B cell (primary cell): ENCODE measurements around the gene RNF10. TPM values are rescaled to one million over a fixed set of nuclear protein-coding genes. Genes with fewer than 3 reads are reported as not detected.

Experiments
- ATAC-seq: fragments of 200-7000 bp; cut with Tn5 transposase; one replicate; pipeline ENCODE4 v1.10.0; 2021; ENCODE audit warnings: low read depth, mild to moderate bottlenecking, moderate number of reproducible peaks, moderate library complexity
- CTCF ChIA-PET: fragments of 350-600 bp; sonication (Branson Sonifier 250); formaldehyde crosslinking; loops from one replicate; lab custom pipeline; 2021; ENCODE audit warnings: antibody characterized with exemption, inconsistent platforms; lab: Charles Lee
- POLR2A ChIA-PET: fragments of 350-600 bp; sonication (Branson Sonifier 250); formaldehyde crosslinking; loops from one replicate; lab custom pipeline; 2021; ENCODE audit warnings: antibody characterized with exemption; lab: Charles Lee
- DNase-seq: peaks from one replicate; pipeline ENCODE4 v3.0.0; 2013
- H2AFZ ChIP-seq: 2 replicates; pipeline ENCODE4 v1.6.1; 2012; ENCODE audit warnings: mild to moderate bottlenecking, low read depth, low read length; ENCODE audit not compliant: insufficient read depth, poor library complexity, severe bottlenecking
- H3K27ac ChIP-seq, 2 donors: 1 replicate in 1 of 2; 2 replicates in 1 of 2; pipeline ENCODE4 v1.5.1; 2012 to 2013; ENCODE audit warnings: low read length in 2 of 2, mild to moderate bottlenecking in 2 of 2, moderate library complexity in 1 of 2
- H3K27me3 ChIP-seq, 4 experiments: fragments of 200-600 bp in 1 of 4; sonication (generic) in 1 of 4; replicated peaks in 1 of 4; 1 replicate in 2 of 4; 2 replicates in 2 of 4; pipeline versions ENCODE4 v1.6.1 to v1.7.0; 2013 to 2016; ENCODE audit warnings: low read length in 3 of 4, mild to moderate bottlenecking in 2 of 4, mixed read lengths in 1 of 4, moderate library complexity in 1 of 4; ENCODE audit not compliant: insufficient read depth in 4 of 4, control insufficient read depth in 3 of 4; ENCODE audit errors: control extremely low read depth in 1 of 4
- H3K36me3 ChIP-seq, 2 experiments: replicated peaks in 1 of 2; 1 replicate in 1 of 2; 2 replicates in 1 of 2; pipeline versions ENCODE4 v1.6.1 to v1.7.1; 2013; ENCODE audit warnings: low read length in 1 of 2; ENCODE audit not compliant: insufficient read depth in 2 of 2, control insufficient read depth in 1 of 2; ENCODE audit errors: control extremely low read depth in 1 of 2, extremely low read depth in 1 of 2
- H3K4me1 ChIP-seq, 2 donors: fragments of 200-600 bp in 1 of 2; sonication (generic) in 1 of 2; 1 replicate in 1 of 2; 2 replicates in 1 of 2; pipeline versions ENCODE4 v1.5.1 to v1.6.1; 2013 to 2017; ENCODE audit warnings: low read length in 2 of 2; ENCODE audit not compliant: control insufficient read depth in 2 of 2, insufficient read depth in 2 of 2
- H3K4me2 ChIP-seq: replicated peaks from 2 replicates; pipeline ENCODE3; 2012; ENCODE audit warnings: mild to moderate bottlenecking, low read depth, low read length; ENCODE audit not compliant: poor library complexity, severe bottlenecking
- H3K4me3 ChIP-seq, 5 experiments: fragments of 200-600 bp in 1 of 5; sonication (generic) in 1 of 5; 1 replicate in 3 of 5; 2 replicates in 2 of 5; pipeline versions ENCODE4 v1.5.1 to v1.7.0; 2011 to 2016; ENCODE audit warnings: low read length in 4 of 5, mild to moderate bottlenecking in 4 of 5, low read depth in 2 of 5, control low read depth in 1 of 5, moderate library complexity in 1 of 5; ENCODE audit not compliant: insufficient read depth in 1 of 5; ENCODE audit errors: control extremely low read depth in 1 of 5, extremely low read depth in 1 of 5
- H3K79me2 ChIP-seq: fragments of 200-600 bp; sonication (generic); one replicate; pipeline ENCODE4 v1.6.0; 2016; ENCODE audit warnings: low read length; ENCODE audit not compliant: control insufficient read depth, insufficient read depth
- H3K9ac ChIP-seq: fragments of 200-600 bp; sonication (generic); 2 replicates; pipeline ENCODE4 v1.6.1; 2017; ENCODE audit warnings: mild to moderate bottlenecking, low read length, moderate library complexity
- H3K9me3 ChIP-seq, 3 donors: one replicate each; pipeline versions ENCODE4 v1.6.1 to v1.7.1; 2013; ENCODE audit warnings: low read length in 2 of 3; ENCODE audit not compliant: control insufficient read depth in 2 of 3, insufficient read depth in 1 of 3; ENCODE audit errors: control extremely low read depth in 1 of 3
- H4K20me1 ChIP-seq: 2 replicates; pipeline ENCODE4 v1.6.0; 2012; ENCODE audit warnings: mild to moderate bottlenecking, low read length; ENCODE audit not compliant: insufficient read depth, control insufficient read depth, poor library complexity, severe bottlenecking
- H3K27ac Mint-ChIP-seq: one replicate; pipeline ENCODE4 v1.8.0; 2021; ENCODE audit warnings: mixed read lengths
- H3K27me3 Mint-ChIP-seq: one replicate; pipeline ENCODE4 v1.8.0; 2021; ENCODE audit warnings: mixed read lengths
- H3K4me1 Mint-ChIP-seq: one replicate; pipeline ENCODE4 v1.8.0; 2021; ENCODE audit warnings: mixed read lengths
- H3K4me3 Mint-ChIP-seq: one replicate; pipeline ENCODE4 v1.8.0; 2021; ENCODE audit warnings: mixed read lengths
- H3K9me3 Mint-ChIP-seq: one replicate; pipeline ENCODE4 v1.8.0; 2022; ENCODE audit warnings: mixed read lengths; ENCODE audit not compliant: insufficient read depth
- EZH2 ChIP-seq: IDR thresholded peaks from 2 replicates; pipeline ENCODE4 v1.6.1; 2012; ENCODE audit warnings: borderline replicate concordance, low read depth, mild to moderate bottlenecking, moderate library complexity, low read length; ENCODE audit not compliant: insufficient read depth, poor library complexity, severe bottlenecking
- WGBS: methylation state at CpG from one replicate; pipeline ENCODE4 v1.1.5; 2013; ENCODE audit warnings: missing lambda C conversion rate; ENCODE audit not compliant: insufficient coverage; 5-methylcytosine and 5-hydroxymethylcytosine counted together
- intact Hi-C: fragments of 100-400 bp; cut with micrococcal nuclease; formaldehyde crosslinking; loops from one replicate; pipeline ENCODE4 v1.10.0; 2022
- polyA plus RNA-seq: library from polyadenylated mRNA; depleted of rRNA; stranded (reverse); fragments of >200 nt; gene quantifications from 2 replicates; pipeline ENCODE4 v1.2.3, GENCODE V29; 2012
- total RNA-seq, 2 donors: library from RNA; stranded (reverse); fragments of 120-200 nt in 1 of 2; gene quantifications; 1 replicate in 1 of 2; 2 replicates in 1 of 2; pipeline versions ENCODE4 v1.2.3 to v1.2.4, GENCODE V29; 2013 to 2022
- TF ChIP-seq, protein P1 (sequence below): fragments of 200-600 bp; IDR thresholded peaks from one replicate; pipeline ENCODE4 v1.8.0; 2022; ENCODE audit warnings: antibody characterized with exemption, mild to moderate bottlenecking

Gene RNF10
- total and polyA plus RNA-seq, 2 donors (not counting 1 experiment from before 2014, with no cell fraction given) = 163 to 236 TPM

DNA sequence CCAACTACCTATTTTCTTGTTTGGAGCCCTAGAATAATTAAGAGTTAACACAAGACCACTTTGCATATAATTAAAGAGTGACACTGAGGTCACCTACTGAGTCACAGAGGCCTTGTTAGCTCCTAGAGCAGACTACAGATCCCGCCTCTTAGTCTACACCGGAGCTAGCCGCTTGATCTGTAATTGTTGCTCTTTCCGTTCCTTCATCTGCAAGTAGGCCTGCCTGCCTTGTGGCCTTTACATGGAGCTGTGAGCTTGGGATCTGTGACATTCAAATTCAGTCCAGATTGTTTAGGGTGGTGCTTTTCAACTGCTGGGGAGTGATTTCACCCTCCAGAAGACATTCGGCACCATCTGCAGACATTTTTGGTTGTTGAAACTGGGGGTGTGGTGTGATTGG, 43.8 kb upstream of the RNF10 start:
- DNase-seq (no peak), ATAC-seq (no peak)
- ChIA-PET POLR2A (no interaction called here), CTCF (interaction anchor here (1.7 kb wide), 1 partner anchor 22 kb away, joined by 4 read pairs; no protein-coding TSS in a partner anchor)
- WGBS = 100% methylated on average over 1 of the region's 5 CpGs
- H3K36me3 ChIP-seq = no peaks in the 10 kb centered on the region
- no peaks in the 10 kb centered on the region for H3K27me3 ChIP-seq
- Mint-ChIP-seq H3K27ac (no peak overlapping the region), H3K9me3 (no peaks in the 10 kb centered on the region), H3K4me1 (peaks cover 9% of the 10 kb centered on the region), H3K4me3 (no peak overlapping the region), H3K27me3 (no peaks in the 10 kb centered on the region)
- no peak overlapping the region for H3K27ac ChIP-seq
- intact Hi-C loops = no loop called here
- peaks cover 5% of the 10 kb centered on the region for H3K79me2 ChIP-seq
- H2AFZ ChIP-seq = no peak overlapping the region
- TF ChIP-seq EZH2 = no peak
- TF ChIP-seq, protein P1, sequence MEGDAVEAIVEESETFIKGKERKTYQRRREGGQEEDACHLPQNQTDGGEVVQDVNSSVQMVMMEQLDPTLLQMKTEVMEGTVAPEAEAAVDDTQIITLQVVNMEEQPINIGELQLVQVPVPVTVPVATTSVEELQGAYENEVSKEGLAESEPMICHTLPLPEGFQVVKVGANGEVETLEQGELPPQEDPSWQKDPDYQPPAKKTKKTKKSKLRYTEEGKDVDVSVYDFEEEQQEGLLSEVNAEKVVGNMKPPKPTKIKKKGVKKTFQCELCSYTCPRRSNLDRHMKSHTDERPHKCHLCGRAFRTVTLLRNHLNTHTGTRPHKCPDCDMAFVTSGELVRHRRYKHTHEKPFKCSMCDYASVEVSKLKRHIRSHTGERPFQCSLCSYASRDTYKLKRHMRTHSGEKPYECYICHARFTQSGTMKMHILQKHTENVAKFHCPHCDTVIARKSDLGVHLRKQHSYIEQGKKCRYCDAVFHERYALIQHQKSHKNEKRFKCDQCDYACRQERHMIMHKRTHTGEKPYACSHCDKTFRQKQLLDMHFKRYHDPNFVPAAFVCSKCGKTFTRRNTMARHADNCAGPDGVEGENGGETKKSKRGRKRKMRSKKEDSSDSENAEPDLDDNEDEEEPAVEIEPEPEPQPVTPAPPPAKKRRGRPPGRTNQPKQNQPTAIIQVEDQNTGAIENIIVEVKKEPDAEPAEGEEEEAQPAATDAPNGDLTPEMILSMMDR = no peak
- H3K9me3 ChIP-seq = no peaks in the 10 kb centered on the region
- no peaks in the 10 kb centered on the region for H4K20me1 ChIP-seq
- no peak overlapping the region for H3K4me3 ChIP-seq
- H3K9ac ChIP-seq = no peak overlapping the region
- peaks cover 4 to 5% of the 10 kb centered on the region in 2 donors for H3K4me1 ChIP-seq
- H3K4me2 ChIP-seq = no peak overlapping the region

- Histone ChIP-seq H3K4me3 (no peak overlapping the region), H3K4me2 (no peak overlapping the region), H3K27me3 (no peaks in the 10 kb centered on the region), H4K20me1 (no peaks in the 10 kb centered on the region), H3K27ac (no peak overlapping the region), H3K9me3 (no peaks in the 10 kb centered on the region), H2AFZ (no peak overlapping the region), H3K9ac (no peak overlapping the region), H3K79me2 (peaks cover 7% of the 10 kb centered on the region), H3K4me1 (peaks cover 6% of the 10 kb centered on the region in 2 donors), H3K36me3 (no peaks in the 10 kb centered on the region)
- peaks cover 13% of the 10 kb centered on the region for H3K4me1 Mint-ChIP-seq
- intact Hi-C loops = no loop called here
- ATAC-seq = no peak
- WGBS = 100% methylated on average over 1 of the region's 2 CpGs
- CTCF ChIA-PET = interaction anchor here (1.7 kb wide), 1 partner anchor 23 kb away, joined by 4 read pairs; no protein-coding TSS in a partner anchor
- POLR2A ChIA-PET = no interaction called here
- no peaks in the 10 kb centered on the region for H3K27me3 Mint-ChIP-seq
- no peak for TF ChIP-seq EZH2
- TF ChIP-seq, protein P1 = no peak
- H3K4me3 Mint-ChIP-seq = no peak overlapping the region
- no peak overlapping the region for H3K27ac Mint-ChIP-seq
- DNase-seq = no peak
- H3K9me3 Mint-ChIP-seq = no peaks in the 10 kb centered on the region
These were observed 43.2 kb upstream of the RNF10 start for GRCh38 chr12:120490833-120491512.
